ENCODE measurements around the gene NOD1.

DNA sequence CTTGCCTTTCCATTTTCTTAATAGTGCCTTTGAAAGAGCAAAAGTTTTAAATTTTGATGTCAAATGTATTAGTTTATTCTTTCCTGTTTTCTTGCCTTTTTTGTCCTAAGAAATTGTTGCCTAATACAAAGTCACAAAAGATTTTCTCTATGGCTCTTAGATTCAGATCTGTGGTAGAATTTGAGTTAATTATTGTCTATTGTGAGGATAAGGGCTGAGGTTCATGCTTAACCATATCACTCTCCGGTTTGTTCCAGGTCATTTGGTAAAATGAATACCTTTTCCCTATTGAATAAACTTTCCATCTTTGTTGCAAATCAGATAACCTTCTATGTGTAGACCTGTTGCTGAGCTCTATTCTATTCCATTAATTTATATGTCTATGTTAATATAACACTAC, 96.0 kb downstream of the NOD1 start:
- TF ChIP-seq, protein P1, sequence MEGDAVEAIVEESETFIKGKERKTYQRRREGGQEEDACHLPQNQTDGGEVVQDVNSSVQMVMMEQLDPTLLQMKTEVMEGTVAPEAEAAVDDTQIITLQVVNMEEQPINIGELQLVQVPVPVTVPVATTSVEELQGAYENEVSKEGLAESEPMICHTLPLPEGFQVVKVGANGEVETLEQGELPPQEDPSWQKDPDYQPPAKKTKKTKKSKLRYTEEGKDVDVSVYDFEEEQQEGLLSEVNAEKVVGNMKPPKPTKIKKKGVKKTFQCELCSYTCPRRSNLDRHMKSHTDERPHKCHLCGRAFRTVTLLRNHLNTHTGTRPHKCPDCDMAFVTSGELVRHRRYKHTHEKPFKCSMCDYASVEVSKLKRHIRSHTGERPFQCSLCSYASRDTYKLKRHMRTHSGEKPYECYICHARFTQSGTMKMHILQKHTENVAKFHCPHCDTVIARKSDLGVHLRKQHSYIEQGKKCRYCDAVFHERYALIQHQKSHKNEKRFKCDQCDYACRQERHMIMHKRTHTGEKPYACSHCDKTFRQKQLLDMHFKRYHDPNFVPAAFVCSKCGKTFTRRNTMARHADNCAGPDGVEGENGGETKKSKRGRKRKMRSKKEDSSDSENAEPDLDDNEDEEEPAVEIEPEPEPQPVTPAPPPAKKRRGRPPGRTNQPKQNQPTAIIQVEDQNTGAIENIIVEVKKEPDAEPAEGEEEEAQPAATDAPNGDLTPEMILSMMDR (IDR thresholded peaks at IDR 0.05), result no peak
- TF ChIP-seq USF2 (IDR thresholded peaks at IDR 0.05), result no peak

All from A549 (cell line).